ENCODE data around the gene CMIP. TPM values are rescaled to one million over a fixed set of nuclear protein-coding genes. Genes with fewer than 3 reads are reported as not detected.

The CMIP gene
- total RNA-seq, 1 experiment from 2014 or later: 48.2 TPM

GRCh38 chr16:81600275-81600674, 155.7 kb downstream of the CMIP start:
- no peak overlapping the region for H3K27ac ChIP-seq (ENCODE audit: insufficient read length, low read depth, low read length)
- H2AK5ac ChIP-seq (ENCODE audit: insufficient read length, low read length): no peak overlapping the region
- peaks cover 2% of the 10 kb centered on the region for H3K79me1 ChIP-seq (ENCODE audit: insufficient read depth, low read depth, low read length, poor library complexity, severe bottlenecking)
- H2BK12ac ChIP-seq (ENCODE audit: insufficient read length, low read depth, low read length): no peak overlapping the region
- no peak overlapping the region for H3K4me2 ChIP-seq (ENCODE audit: insufficient read depth, insufficient read length, low read length)
- no peak overlapping the region for H3K18ac ChIP-seq (ENCODE audit: insufficient read length, low read depth, low read length)
- H4K5ac ChIP-seq (ENCODE audit: insufficient read length, low read depth, low read length): no peak overlapping the region
- Mint-ChIP-seq H3K4me3 (no peak overlapping the region; a peak in 1 of 5 replicates), H3K36me3 (ENCODE audit: insufficient read depth in 1 of 3, low read depth in 3 of 3) (peaks cover 0 to 2% (median 0%) of the 10 kb centered on the region in 3 experiments; a peak in 1 of 7 replicates), H3K4me1 (peaks cover 26 to 33% of the 10 kb centered on the region in 2 experiments), H3K27ac (peak overlapping the region in 1 of 3 experiments; percentile 14; a peak in 1 of 7 replicates), H3K9me3 (no peaks in the 10 kb centered on the region), H3K27me3 (ENCODE audit: low read depth) (no peaks in the 10 kb centered on the region)
- no peak overlapping the region for H2BK15ac ChIP-seq (ENCODE audit: low read depth, low read length)
- no peaks in the 10 kb centered on the region for H4K20me1 ChIP-seq (ENCODE audit: control insufficient read depth, insufficient read depth, insufficient read length)
- no peaks in the 10 kb centered on the region for H3K9me3 ChIP-seq (ENCODE audit: control insufficient read depth, low read depth, low read length)
- H2BK5ac ChIP-seq (ENCODE audit: insufficient read length, low read length): no peak overlapping the region
- H3T11ph ChIP-seq (ENCODE audit: low read length): no peak overlapping the region
- H3K27me3 ChIP-seq (ENCODE audit: insufficient read depth, low read length): no peaks in the 10 kb centered on the region
- H3K4me1 ChIP-seq (ENCODE audit: insufficient read depth, low read length): peaks cover 3% of the 10 kb centered on the region; the same call in 1 of the 2 replicates
- H2AFZ ChIP-seq (ENCODE audit: low read length): no peak overlapping the region
- H3K14ac ChIP-seq (ENCODE audit: insufficient read depth, low read length): no peak overlapping the region
- no peak overlapping the region for H3K23ac ChIP-seq (ENCODE audit: insufficient read length, low read depth, low read length)
- no peak overlapping the region for H3K9ac ChIP-seq (ENCODE audit: extremely low read depth, insufficient read length, low read length)
- no peak overlapping the region for H2BK20ac ChIP-seq (ENCODE audit: low read depth, low read length, poor library complexity, severe bottlenecking)
- no peak overlapping the region for H2BK120ac ChIP-seq (ENCODE audit: low read depth, low read length, poor library complexity, severe bottlenecking)
- H3K4ac ChIP-seq (ENCODE audit: low read depth, low read length): no peak overlapping the region
- no peak overlapping the region for H4K8ac ChIP-seq (replicated peaks; ENCODE audit: insufficient read length, low read depth, low read length)
- H3K23me2 ChIP-seq (ENCODE audit: insufficient read length, low read depth, low read length, poor library complexity, severe bottlenecking): no peaks in the 10 kb centered on the region
- no peak for DNase-seq
- H3K79me2 ChIP-seq (ENCODE audit: insufficient read depth, low read length): no peaks in the 10 kb centered on the region; the same call in 1 of the 2 replicates
- WGBS (ENCODE audit: extremely low coverage, insufficient read length, low lambda C conversion rate): no CpG with 5 or more reads among the region's 5 CpGs
- H3K56ac ChIP-seq (ENCODE audit: insufficient read length, low read depth, low read length): no peak overlapping the region
- TF ChIP-seq, protein P1, sequence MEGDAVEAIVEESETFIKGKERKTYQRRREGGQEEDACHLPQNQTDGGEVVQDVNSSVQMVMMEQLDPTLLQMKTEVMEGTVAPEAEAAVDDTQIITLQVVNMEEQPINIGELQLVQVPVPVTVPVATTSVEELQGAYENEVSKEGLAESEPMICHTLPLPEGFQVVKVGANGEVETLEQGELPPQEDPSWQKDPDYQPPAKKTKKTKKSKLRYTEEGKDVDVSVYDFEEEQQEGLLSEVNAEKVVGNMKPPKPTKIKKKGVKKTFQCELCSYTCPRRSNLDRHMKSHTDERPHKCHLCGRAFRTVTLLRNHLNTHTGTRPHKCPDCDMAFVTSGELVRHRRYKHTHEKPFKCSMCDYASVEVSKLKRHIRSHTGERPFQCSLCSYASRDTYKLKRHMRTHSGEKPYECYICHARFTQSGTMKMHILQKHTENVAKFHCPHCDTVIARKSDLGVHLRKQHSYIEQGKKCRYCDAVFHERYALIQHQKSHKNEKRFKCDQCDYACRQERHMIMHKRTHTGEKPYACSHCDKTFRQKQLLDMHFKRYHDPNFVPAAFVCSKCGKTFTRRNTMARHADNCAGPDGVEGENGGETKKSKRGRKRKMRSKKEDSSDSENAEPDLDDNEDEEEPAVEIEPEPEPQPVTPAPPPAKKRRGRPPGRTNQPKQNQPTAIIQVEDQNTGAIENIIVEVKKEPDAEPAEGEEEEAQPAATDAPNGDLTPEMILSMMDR (conservative IDR thresholded peaks at IDR 0.05): no peak
- H4K91ac ChIP-seq (ENCODE audit: insufficient read length, low read depth, low read length): no peak overlapping the region

All from H9 (cell line).